Stomach (tissue), 9 donors: Measurements from ENCODE around the gene KCNAB1. TPM values are rescaled to one million over a fixed set of nuclear protein-coding genes. Genes with fewer than 3 reads are reported as not detected.

Experiments used
- DNase-seq, 2 donors: peaks; one replicate each; pipeline versions ENCODE4 v3.0.0 to v3.0.0-alpha.2; 2013 to 2019
- H3K27ac ChIP-seq, 5 donors: fragments of 200-600 bp in 4 of 5; sonication (generic) in 4 of 5; one replicate each; pipeline ENCODE4 v1.5.1; 2013 to 2019; ENCODE audit warnings: mild to moderate bottlenecking in 1 of 5, moderate library complexity in 1 of 5
- H3K27me3 ChIP-seq, 3 donors: fragments of 200-600 bp; sonication (generic); one replicate each; pipeline ENCODE4 v1.5.1; 2017 to 2019; ENCODE audit warnings: mixed run types in 1 of 3
- H3K36me3 ChIP-seq, 4 donors: fragments of 200-600 bp; sonication (generic); 1 replicate in 3 of 4; 2 replicates in 1 of 4; pipeline ENCODE4 v1.5.1; 2016 to 2019
- H3K4me1 ChIP-seq, 4 donors: fragments of 200-600 bp; sonication (generic); one replicate each; pipeline ENCODE4 v1.5.1; 2016 to 2019
- H3K4me3 ChIP-seq, 4 donors: fragments of 200-600 bp; sonication (generic) in 3 of 4; one replicate each; pipeline ENCODE4 v1.5.1; 2016 to 2019; ENCODE audit warnings: mild to moderate bottlenecking in 1 of 4
- H3K9me3 ChIP-seq, 4 donors: fragments of 200-600 bp; sonication (generic); one replicate each; pipeline ENCODE4 v1.5.1; 2016 to 2019
- EP300 ChIP-seq: sonication (generic); formaldehyde crosslinking; IDR thresholded peaks from one replicate; pipeline ENCODE4 v1.6.1; 2017; ENCODE audit warnings: antibody characterized with exemption
- POLR2A ChIP-seq, 4 donors: fragments of 450-650 bp; IDR thresholded peaks; one replicate each; pipeline ENCODE4 v1.6.1; 2016; ENCODE audit warnings: antibody characterized with exemption in 4 of 4, control low read depth in 2 of 4, mild to moderate bottlenecking in 1 of 4, moderate library complexity in 1 of 4
- POLR2AphosphoS5 ChIP-seq, 3 donors: sonication (generic); formaldehyde crosslinking; IDR thresholded peaks; one replicate each; pipeline ENCODE4 v1.6.1; 2016; ENCODE audit warnings: antibody characterized with exemption in 3 of 3
- WGBS, 5 donors: extraction: QIAGEN DNeasy Blood & Tissue Kit in 3 of 5; methylation state at CpG; one replicate each; pipeline versions ENCODE4 v1.1.5 to v1.1.7; 2013 to 2018; 5-methylcytosine and 5-hydroxymethylcytosine counted together
- intact Hi-C: fragments of 100-400 bp; cut with DNase I; formaldehyde crosslinking; loops from one replicate; pipeline ENCODE4 v1.15.1; 2023; ENCODE audit warnings: low total_unique reads
- polyA plus RNA-seq, 3 donors: library from polyadenylated mRNA; stranded (reverse); fragments of 200-250 nt; gene quantifications; one replicate each; pipeline ENCODE4 v1.2.3, GENCODE V29; 2013
- total RNA-seq, 5 donors: library from RNA; depleted of rRNA; stranded (reverse); fragments of >200 nt; gene quantifications; one replicate each; pipeline versions ENCODE4 v1.1.0 to v1.2.3, GENCODE V29; 2014 to 2016
- TF ChIP-seq, protein P1 (sequence below), 7 experiments: fragments of 450-650 bp in 4 of 7; fragments of 200-600 bp in 3 of 7; sonication (generic) in 3 of 7; IDR thresholded peaks; one replicate each; pipeline ENCODE4 v1.5.1; 2016 to 2019; ENCODE audit warnings: antibody characterized with exemption in 7 of 7, control low read depth in 2 of 7, mild to moderate bottlenecking in 1 of 7
- donor health status: healthy with polysubstance abuse.
- donor health status: Bipolar disorder and iron deficiency.
- donor health status: healthy.

KCNAB1 gene
- total and polyA plus RNA-seq, 8 donors: 0.12 to 3.8 (median 0.29) TPM; not detected in 2

DNA sequence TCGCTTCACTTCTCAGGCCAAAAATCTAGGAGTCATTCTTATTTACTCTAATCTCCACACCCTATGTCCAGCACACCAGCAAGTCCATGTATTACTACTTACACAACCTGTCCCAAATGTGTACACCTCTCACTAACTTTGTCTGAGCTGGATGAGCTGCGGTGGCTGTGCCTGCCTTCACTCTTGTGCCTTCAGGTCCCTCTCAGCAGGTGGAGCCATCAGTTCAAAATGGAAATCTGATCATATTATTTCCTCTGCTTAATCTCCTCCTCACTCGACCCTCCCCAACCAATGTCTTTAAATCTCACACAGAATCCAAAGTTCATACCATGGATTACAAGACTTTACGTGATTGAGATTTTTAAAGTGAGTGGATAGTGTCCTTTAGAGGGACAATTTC lies 351.8 kb downstream of the KCNAB1 start:
- Histone ChIP-seq H3K36me3 (no peaks in the 10 kb centered on the region), H3K9me3 (no peaks in the 10 kb centered on the region), H3K4me3 (no peak overlapping the region), H3K27me3 (no peaks in the 10 kb centered on the region), H3K4me1 (peaks cover 0 to 21% (median 2%) of the 10 kb centered on the region in 4 donors), H3K27ac (no peak overlapping the region)
- intact Hi-C loops: no loop called here
- whole genome bisulfite sequencing, 5 donors: 82 to 84% (median 83%) methylated on average over 4 of the region's 4 CpGs
- TF ChIP-seq EP300 (no peak), POLR2AphosphoS5 (IDR thresholded peaks at IDR 0.05) (no peak), POLR2A (IDR thresholded peaks at IDR 0.05) (no peak)
- TF ChIP-seq, protein P1, sequence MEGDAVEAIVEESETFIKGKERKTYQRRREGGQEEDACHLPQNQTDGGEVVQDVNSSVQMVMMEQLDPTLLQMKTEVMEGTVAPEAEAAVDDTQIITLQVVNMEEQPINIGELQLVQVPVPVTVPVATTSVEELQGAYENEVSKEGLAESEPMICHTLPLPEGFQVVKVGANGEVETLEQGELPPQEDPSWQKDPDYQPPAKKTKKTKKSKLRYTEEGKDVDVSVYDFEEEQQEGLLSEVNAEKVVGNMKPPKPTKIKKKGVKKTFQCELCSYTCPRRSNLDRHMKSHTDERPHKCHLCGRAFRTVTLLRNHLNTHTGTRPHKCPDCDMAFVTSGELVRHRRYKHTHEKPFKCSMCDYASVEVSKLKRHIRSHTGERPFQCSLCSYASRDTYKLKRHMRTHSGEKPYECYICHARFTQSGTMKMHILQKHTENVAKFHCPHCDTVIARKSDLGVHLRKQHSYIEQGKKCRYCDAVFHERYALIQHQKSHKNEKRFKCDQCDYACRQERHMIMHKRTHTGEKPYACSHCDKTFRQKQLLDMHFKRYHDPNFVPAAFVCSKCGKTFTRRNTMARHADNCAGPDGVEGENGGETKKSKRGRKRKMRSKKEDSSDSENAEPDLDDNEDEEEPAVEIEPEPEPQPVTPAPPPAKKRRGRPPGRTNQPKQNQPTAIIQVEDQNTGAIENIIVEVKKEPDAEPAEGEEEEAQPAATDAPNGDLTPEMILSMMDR (IDR thresholded peaks at IDR 0.05): no peak
- no peak for DNase-seq

DNA sequence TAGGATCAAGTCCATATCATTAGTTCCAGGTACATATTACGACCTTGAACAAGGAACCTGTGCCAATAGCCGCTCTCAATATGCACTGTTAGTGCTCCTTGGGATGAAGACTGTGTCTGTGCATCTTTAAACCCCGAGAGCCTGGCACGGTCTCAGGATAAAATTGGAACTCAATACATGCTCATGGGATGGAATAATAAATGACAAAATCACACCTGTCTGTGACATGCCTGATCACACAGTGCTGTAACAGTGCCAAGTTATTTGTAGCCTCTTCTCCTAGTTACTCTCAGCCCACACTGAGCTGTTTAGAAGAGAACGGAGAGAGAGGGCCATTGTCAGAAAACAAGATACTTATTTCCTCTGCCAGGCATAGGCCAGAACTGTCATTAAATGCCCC lies 352.3 kb downstream of the KCNAB1 start:
- H3K36me3 ChIP-seq: no peaks in the 10 kb centered on the region
- 84 to 94% (median 89%) methylated on average over 5 of the region's 5 CpGs for WGBS, 5 donors
- intact Hi-C loops: no loop called here
- no peak overlapping the region for H3K4me3 ChIP-seq
- no peak for DNase-seq
- H3K27ac ChIP-seq: no peak overlapping the region
- peaks cover 0 to 21% (median 2%) of the 10 kb centered on the region in 4 donors for H3K4me1 ChIP-seq
- TF ChIP-seq POLR2A (IDR thresholded peaks at IDR 0.05): no peak
- TF ChIP-seq, protein P1 (IDR thresholded peaks at IDR 0.05): no peak
- TF ChIP-seq POLR2AphosphoS5 (IDR thresholded peaks at IDR 0.05): no peak
- TF ChIP-seq EP300: no peak
- H3K9me3 ChIP-seq: no peaks in the 10 kb centered on the region
- no peaks in the 10 kb centered on the region for H3K27me3 ChIP-seq

DNA sequence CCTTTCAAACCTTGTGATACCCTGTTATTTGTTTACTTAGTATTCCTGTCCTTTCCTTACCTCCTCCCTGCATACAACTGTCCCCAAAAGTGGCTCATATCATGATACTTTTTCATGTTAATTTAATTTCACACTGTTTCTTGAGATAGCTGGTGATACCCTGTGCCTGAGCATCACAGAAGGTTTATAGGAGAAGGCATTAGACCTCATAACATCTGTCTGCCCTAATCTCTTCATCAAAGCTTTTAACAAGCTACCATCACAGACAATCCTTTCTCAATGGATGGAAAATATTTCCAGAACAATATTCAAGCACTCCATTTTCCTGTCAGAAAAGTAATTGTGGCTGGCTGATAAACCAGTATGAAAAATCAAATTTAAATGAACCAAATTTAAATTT lies 353.0 kb downstream of the KCNAB1 start:
- no peaks in the 10 kb centered on the region for H3K9me3 ChIP-seq
- no peaks in the 10 kb centered on the region for H3K36me3 ChIP-seq
- H3K4me1 ChIP-seq: peaks cover 0 to 21% (median 2%) of the 10 kb centered on the region in 4 donors
- no peak for DNase-seq
- intact Hi-C loops: no loop called here
- H3K4me3 ChIP-seq: no peak overlapping the region
- no peaks in the 10 kb centered on the region for H3K27me3 ChIP-seq
- no peak overlapping the region for H3K27ac ChIP-seq
- TF ChIP-seq, protein P1 (IDR thresholded peaks at IDR 0.05): no peak
- no peak for TF ChIP-seq EP300
- TF ChIP-seq POLR2A (IDR thresholded peaks at IDR 0.05): no peak

DNA sequence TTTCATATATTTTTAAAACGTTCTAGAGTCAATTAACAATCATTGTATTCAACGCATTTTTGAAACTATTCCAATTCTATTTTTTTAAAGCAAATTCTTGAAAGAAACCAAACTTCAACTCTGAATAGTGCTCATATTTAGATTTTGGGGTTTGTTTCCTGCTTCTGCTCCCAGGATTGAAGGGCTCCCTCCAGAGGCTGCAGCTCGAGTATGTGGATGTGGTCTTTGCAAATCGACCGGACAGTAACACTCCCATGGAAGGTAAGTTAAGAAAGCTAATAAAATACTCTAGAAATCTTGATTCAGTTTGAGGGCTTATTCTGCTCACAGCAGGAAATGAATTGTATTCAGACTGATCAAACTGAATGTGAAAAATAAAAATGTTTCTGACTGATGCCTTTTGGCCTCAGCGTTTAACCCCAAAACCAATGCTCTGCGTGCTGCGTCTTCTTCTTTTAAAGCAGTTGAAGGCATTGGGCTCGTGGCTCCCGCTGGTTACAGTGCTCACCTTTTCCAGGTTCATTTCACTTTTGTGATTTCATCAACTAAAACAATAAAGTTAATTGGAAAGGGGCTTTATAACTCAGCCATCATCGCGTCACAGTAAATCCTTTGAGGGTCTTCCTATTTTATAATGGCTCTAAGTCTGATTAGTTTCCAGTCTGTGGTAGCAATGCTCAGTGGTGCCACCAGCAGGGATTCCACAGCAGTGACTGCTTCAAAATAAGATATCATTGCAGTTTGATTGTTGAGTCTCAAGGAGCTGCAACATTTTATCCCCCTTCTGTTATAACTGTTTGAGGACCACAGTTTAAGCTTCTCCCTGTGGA lies 354.4 kb downstream of the KCNAB1 start:
- TF ChIP-seq POLR2AphosphoS5 (IDR thresholded peaks at IDR 0.05): no peak
- TF ChIP-seq, protein P1 (IDR thresholded peaks at IDR 0.05): no peak
- TF ChIP-seq POLR2A (IDR thresholded peaks at IDR 0.05): no peak
- TF ChIP-seq EP300: no peak
- Histone ChIP-seq H3K4me3 (no peak overlapping the region), H3K27me3 (no peaks in the 10 kb centered on the region), H3K4me1 (peaks cover 0 to 16% (median 2%) of the 10 kb centered on the region in 4 donors), H3K36me3 (no peaks in the 10 kb centered on the region), H3K27ac (no peak overlapping the region), H3K9me3 (no peaks in the 10 kb centered on the region)
- 53 to 60% (median 57%) methylated on average over 12 of the region's 12 CpGs for WGBS, 5 donors
- intact Hi-C loops: no loop called here
- DNase-seq: peak in 1 of 2 donors; percentile 37
